ENCODE measurements around the gene AMMECR1L.
"Not testable (repeated sequence)": the region's sequence is repeated elsewhere in the genome, so short reads cannot be mapped to it uniquely, and the experiment has no call there.

Gene AMMECR1L

GRCh38 chr2:127834951-127835350 is 50.8 kb downstream of the AMMECR1L start:
- no peak for DNase-seq

- DNase-seq = no peak
Observed at GRCh38 chr2:127829845-127830246, 55.9 kb downstream of the AMMECR1L start.

DNA sequence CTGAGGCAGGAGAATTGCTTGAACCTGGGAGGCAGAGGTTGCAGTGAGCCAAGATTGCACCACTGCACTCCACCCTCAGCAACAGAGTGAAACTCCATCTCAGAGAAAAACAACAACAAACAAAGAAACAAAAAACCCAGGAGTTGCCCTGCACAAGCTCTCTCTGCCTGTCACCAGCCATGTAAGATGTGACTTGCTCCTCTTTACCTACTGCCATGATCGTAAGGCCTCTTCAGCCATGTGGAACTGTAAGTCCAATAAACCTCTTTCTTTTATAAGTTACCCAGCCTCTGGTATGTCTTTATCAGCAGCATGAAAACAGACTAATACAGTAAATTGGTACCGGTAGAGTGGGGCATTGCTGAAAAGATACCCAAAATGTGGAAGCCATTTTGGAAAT is 59.0 kb downstream of the AMMECR1L start:
- not testable (repeated sequence) for DNase-seq

GRCh38 chr2:127826047-127826446 is 59.7 kb downstream of the AMMECR1L start:
- DNase-seq = no peak

GRCh38 chr2:127820080-127820668 is 65.6 kb downstream of the AMMECR1L start:
- no peak for DNase-seq

- no peak for DNase-seq
Observed at GRCh38 chr2:127818794-127819425, 66.8 kb downstream of the AMMECR1L start.

- DNase-seq = no peak
Observed at GRCh38 chr2:127818241-127818640, 67.5 kb downstream of the AMMECR1L start.

- DNase-seq = no peak
Observed at GRCh38 chr2:127814677-127815076, 71.1 kb downstream of the AMMECR1L start.

- not testable (repeated sequence) for DNase-seq
Observed at GRCh38 chr2:127812441-127812840, 73.3 kb downstream of the AMMECR1L start.

All from hippocampal formation (tissue), 2 donors.